ENCODE results near the gene FBXO8. TPM values are rescaled to one million over a fixed set of nuclear protein-coding genes. Genes with fewer than 3 reads are reported as not detected.

The FBXO8 gene
- total RNA-seq, 6 experiments from 2014 or later, result 15.4 to 22.2 (median 21.5) TPM

- peaks cover 3% of the 10 kb centered on the region; the same call in 1 of the 2 replicates for H3K9me3 Mint-ChIP-seq
- no peak overlapping the region for H3K27ac Mint-ChIP-seq
- H3K27me3 Mint-ChIP-seq (ENCODE audit: insufficient read depth), result peaks cover 52% of the 10 kb centered on the region
- no peak for DNase-seq
- peaks cover 4% of the 10 kb centered on the region; the same call in 1 of the 2 replicates for H3K36me3 Mint-ChIP-seq (ENCODE audit: low read depth)
- peaks cover 50% of the 10 kb centered on the region for H3K4me1 Mint-ChIP-seq (ENCODE audit: low read depth)
- no peak for TF ChIP-seq CTCF (IDR thresholded peaks at IDR 0.05)
- H3K4me3 Mint-ChIP-seq, result peak overlapping the region; percentile 74; the same call in 1 of the 2 replicates
Observed at GRCh38 chr4:174216799-174217272, 66.6 kb downstream of the FBXO8 start.

GRCh38 chr4:174215961-174216680 lies 67.3 kb downstream of the FBXO8 start:
- Mint-ChIP-seq H3K27me3 (ENCODE audit: insufficient read depth) (peaks cover 58% of the 10 kb centered on the region), H3K36me3 (ENCODE audit: low read depth) (peaks cover 4% of the 10 kb centered on the region; the same call in 1 of the 2 replicates), H3K27ac (no peak overlapping the region), H3K9me3 (peaks cover 3% of the 10 kb centered on the region; the same call in 1 of the 2 replicates), H3K4me3 (peak overlapping the region; percentile 74; the same call in 1 of the 2 replicates), H3K4me1 (ENCODE audit: low read depth) (peaks cover 56% of the 10 kb centered on the region)
- no peak for TF ChIP-seq CTCF (IDR thresholded peaks at IDR 0.05)
- no peak for DNase-seq

- H3K27me3 Mint-ChIP-seq (ENCODE audit: insufficient read depth), result peaks cover 58% of the 10 kb centered on the region
- peaks cover 62% of the 10 kb centered on the region for H3K4me1 Mint-ChIP-seq (ENCODE audit: low read depth)
- no peak for TF ChIP-seq CTCF (IDR thresholded peaks at IDR 0.05)
Observed at GRCh38 chr4:174215057-174215456, 68.4 kb downstream of the FBXO8 start.

GRCh38 chr4:174214101-174214878 lies 69.2 kb downstream of the FBXO8 start:
- Mint-ChIP-seq H3K27ac (no peak overlapping the region), H3K27me3 (ENCODE audit: insufficient read depth) (peaks cover 58% of the 10 kb centered on the region), H3K4me1 (ENCODE audit: low read depth) (peaks cover 62% of the 10 kb centered on the region), H3K36me3 (ENCODE audit: low read depth) (peaks cover 4% of the 10 kb centered on the region; the same call in 1 of the 2 replicates), H3K9me3 (peaks cover 3% of the 10 kb centered on the region; the same call in 1 of the 2 replicates), H3K4me3 (peak overlapping the region; percentile 0)
- DNase-seq, result no peak
- TF ChIP-seq CTCF (IDR thresholded peaks at IDR 0.05), result no peak

More at GRCh38 chr4:174215057-174215456, 68.4 kb downstream of the FBXO8 start:
- Mint-ChIP-seq H3K27ac (no peak overlapping the region), H3K9me3 (peaks cover 3% of the 10 kb centered on the region; the same call in 1 of the 2 replicates), H3K36me3 (ENCODE audit: low read depth) (peaks cover 4% of the 10 kb centered on the region; the same call in 1 of the 2 replicates), H3K4me3 (0 out of 2 replicates have a peak overlapping the region, but pooled peaks have one; percentile 0)
- DNase-seq, result no peak

- Mint-ChIP-seq H3K36me3 (ENCODE audit: low read depth) (peaks cover 4% of the 10 kb centered on the region; the same call in 1 of the 2 replicates), H3K4me3 (peak overlapping the region; percentile 0; the same call in 1 of the 2 replicates), H3K27ac (no peak overlapping the region), H3K4me1 (ENCODE audit: low read depth) (peaks cover 62% of the 10 kb centered on the region), H3K9me3 (peaks cover 3% of the 10 kb centered on the region; the same call in 1 of the 2 replicates), H3K27me3 (ENCODE audit: insufficient read depth) (peaks cover 57% of the 10 kb centered on the region)
- no peak for DNase-seq
- no peak for TF ChIP-seq CTCF (IDR thresholded peaks at IDR 0.05)
Observed at GRCh38 chr4:174213731-174214100, 69.8 kb downstream of the FBXO8 start.
